C4-2B (cell line): Measurements from ENCODE around the gene PRKCQ.

ENCODE experiments used
- H3K27ac ChIP-seq: fragments of 450-650 bp; 2 replicates; pipeline ENCODE4 v1.5.1; 2017
- ZFX ChIP-seq: fragments of 450-650 bp; IDR thresholded peaks from 2 replicates; pipeline ENCODE4 v1.6.1; 2017
- TF ChIP-seq, protein P1 (sequence below): fragments of 450-650 bp; conservative IDR thresholded peaks from 2 replicates; pipeline ENCODE4 v1.5.1; 2017; ENCODE audit warnings: mild to moderate bottlenecking

Gene PRKCQ

DNA sequence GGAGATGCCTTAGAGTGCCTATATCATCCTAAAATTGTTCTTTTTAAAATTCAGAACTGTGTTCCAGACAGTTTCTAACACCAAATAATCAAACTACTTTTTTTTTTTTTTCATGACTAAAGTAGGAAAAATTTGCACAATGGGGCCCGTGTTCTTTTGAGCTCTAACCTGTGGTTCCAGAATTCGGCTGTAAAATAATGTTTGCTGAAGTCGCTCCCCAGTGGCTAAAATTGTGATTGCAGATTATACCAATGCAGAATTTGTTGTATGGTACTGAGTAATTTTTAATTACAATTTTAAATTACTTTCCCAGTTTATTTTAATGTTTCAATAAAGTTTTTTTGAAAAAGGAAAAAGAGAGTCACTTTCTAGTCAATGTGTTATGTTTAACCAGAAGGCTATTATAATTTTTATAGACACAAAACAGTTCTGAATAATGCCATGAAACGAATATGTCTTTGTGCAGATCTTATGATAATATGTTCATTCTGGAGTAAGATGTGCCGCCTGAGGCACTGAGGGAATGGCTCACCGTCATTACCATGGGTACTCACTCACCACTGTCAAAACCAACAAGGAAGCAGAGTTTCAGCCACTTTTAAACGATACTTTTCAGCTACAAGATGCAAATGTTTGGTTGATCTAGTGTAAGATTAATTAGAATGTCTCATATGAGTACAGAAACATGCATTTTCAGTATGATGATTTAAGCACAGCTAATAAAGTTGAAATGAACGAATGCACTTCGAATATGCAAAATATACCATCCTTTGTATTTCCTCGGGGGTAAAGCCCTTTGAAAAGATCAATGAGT is 173.6 kb downstream of the PRKCQ start:
- no peak overlapping the region for H3K27ac ChIP-seq
- TF ChIP-seq ZFX, result no peak
- TF ChIP-seq, protein P1, sequence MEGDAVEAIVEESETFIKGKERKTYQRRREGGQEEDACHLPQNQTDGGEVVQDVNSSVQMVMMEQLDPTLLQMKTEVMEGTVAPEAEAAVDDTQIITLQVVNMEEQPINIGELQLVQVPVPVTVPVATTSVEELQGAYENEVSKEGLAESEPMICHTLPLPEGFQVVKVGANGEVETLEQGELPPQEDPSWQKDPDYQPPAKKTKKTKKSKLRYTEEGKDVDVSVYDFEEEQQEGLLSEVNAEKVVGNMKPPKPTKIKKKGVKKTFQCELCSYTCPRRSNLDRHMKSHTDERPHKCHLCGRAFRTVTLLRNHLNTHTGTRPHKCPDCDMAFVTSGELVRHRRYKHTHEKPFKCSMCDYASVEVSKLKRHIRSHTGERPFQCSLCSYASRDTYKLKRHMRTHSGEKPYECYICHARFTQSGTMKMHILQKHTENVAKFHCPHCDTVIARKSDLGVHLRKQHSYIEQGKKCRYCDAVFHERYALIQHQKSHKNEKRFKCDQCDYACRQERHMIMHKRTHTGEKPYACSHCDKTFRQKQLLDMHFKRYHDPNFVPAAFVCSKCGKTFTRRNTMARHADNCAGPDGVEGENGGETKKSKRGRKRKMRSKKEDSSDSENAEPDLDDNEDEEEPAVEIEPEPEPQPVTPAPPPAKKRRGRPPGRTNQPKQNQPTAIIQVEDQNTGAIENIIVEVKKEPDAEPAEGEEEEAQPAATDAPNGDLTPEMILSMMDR, result peak; percentile 86

DNA sequence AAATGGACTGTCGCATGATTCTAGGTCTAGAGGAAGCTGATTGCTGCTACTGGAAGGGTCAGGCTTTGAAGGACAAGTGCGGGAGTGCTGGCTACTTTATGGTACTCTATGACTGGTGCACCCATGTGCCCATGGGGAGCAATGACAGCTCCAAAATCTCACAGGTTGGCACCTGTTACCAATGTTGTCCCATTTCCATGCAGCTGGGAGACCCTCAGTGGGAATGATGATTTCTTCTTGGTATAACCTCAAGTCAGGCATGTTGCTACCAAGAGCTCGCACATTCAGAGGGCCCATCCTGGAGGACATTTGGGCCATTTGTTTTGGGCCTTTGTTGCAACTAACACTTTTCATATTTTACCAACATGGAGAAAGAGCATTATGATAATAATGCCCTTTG is 174.4 kb downstream of the PRKCQ start:
- H3K27ac ChIP-seq, result no peak overlapping the region
- TF ChIP-seq ZFX, result no peak
- TF ChIP-seq, protein P1, result no peak

DNA sequence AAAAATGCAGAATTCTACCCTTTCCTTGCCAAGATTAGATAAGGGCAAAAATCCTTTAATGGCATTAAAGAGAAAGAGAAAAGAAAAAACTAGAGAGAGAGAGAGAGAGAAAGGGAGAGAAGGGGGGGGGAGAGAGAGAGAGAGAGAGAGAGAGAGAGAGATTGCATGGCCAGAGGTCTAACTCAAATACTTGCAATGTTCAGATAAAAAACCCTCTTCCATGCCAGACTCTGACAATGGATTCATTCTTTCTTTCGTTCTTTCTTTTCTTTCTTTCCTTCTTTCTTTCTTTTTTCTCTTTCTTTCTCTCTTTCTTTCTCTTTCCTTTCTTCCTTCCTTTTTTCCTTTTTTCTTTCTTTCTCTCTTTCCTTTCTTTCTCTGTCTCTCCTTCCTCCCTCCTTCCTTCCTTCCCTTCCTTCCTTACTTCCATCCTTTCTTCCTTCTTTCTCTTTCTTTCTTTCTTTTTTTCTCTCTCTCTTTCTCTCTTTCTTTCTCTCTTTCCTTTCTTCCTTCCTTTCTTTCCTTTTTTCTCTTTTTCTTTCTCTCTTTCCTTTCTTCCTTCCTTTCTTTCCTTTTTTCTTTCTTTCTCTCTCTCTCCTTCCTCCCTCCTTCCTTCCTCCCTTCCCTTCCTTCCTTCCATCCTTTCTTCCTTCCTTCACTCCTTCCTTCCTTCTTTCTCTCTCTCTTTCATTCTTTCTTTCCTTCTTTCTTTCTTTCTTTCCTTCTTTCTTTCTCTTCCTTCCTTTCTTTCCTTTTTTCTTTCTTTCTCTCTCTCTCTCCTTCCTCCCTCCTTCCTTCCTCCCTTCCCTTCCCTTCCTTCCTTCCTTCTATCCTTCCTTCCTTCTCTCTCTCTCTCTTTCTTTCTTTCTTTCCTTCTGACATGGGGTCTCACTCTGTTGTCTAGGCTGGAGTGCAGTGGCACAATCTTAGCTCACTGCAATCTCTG is 175.7 kb downstream of the PRKCQ start:
- TF ChIP-seq ZFX, result no peak
- TF ChIP-seq, protein P1, result no peak
- H3K27ac ChIP-seq, result no peak overlapping the region

DNA sequence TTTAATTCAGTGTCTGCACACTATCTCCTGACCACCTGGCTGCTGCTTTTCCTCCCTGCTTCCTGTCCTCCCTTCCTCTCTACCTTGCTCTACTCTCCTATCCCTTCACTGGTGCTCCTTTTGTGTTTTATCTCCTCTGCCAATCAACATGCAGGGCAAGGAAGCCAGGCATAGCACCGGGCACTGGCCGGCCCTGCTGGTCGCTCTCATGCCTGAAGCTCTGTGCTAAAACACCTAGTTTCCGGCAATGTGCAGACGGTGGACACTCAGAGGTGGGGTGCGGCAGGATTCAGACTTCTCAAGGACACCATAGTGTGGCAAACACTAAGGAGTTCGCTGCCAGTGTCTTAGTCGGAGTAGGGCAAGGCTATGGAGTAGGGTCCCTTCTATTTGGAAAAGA is 177.1 kb downstream of the PRKCQ start:
- H3K27ac ChIP-seq, result no peak overlapping the region
- TF ChIP-seq ZFX, result no peak
- TF ChIP-seq, protein P1, result no peak

DNA sequence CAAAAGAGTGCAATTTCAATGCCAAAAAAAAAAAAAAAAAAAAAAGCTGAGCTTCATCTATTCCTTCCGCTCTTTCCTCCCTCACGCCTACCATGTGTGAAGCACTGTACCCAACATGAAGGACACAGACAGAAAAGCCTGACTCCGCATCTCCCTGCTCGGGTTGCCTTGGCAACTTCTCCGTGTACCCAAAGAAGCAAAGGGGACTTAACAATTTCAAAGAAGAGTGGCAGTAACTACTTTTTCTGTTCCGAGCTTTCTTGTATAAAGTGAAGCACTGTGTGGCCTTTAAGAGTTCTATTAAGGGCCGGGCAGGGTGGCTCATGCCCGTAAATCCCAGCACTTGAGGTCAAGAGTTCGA is 177.7 kb downstream of the PRKCQ start:
- no peak overlapping the region for H3K27ac ChIP-seq

DNA sequence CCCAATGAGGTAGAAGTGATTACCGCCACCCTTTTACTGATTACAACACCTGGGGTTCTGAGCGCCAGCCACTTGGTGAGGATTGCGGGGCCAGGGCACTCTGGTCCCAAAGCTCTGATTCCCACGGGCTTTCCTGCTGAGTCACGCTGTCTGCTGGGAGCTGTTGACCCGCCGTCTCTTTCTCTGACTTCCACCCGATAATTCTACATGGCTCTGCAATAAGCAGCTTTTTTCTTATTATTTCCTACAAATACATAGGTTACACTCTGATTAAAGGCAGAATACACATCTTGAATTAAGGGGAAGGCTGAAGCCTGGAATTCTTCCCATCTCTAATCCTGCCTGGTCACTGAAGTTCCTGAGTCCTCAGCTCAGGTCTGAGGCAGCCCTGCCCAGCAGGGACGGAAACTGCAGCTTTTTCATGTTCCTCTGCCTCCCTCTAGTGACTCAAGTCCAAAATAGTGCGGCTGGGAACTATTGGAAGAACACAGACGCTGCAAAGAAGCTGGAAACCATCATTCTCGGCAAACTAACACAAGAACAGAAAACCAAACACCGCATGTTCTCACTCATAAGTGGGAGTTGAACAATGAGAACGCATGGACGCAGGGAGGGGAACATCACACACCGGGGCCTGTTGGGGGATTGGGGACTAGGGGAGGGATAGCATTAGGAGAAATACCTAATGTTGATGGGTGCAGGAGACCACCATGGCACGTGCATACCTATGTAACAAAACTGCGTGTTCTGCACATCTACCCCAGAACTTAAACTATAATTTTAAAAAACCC is 178.3 kb downstream of the PRKCQ start:
- H3K27ac ChIP-seq, result peak overlapping the region; percentile 32
- TF ChIP-seq ZFX, result no peak
- TF ChIP-seq, protein P1, result peak; percentile 89

More for the DNA sequence above, 177.7 kb downstream of the PRKCQ start:
- TF ChIP-seq ZFX, result no peak
- TF ChIP-seq, protein P1, result no peak
